GM12872 (cell line): Measurements from ENCODE around the gene PINLYP.

Experiments used
- CTCF ChIP-seq: IDR thresholded peaks from 3 replicates; pipeline ENCODE4 v1.5.1; 2011; ENCODE audit warnings: low read depth, mild to moderate bottlenecking, low read length, moderate library complexity; ENCODE audit not compliant: insufficient read depth

Gene PINLYP

DNA sequence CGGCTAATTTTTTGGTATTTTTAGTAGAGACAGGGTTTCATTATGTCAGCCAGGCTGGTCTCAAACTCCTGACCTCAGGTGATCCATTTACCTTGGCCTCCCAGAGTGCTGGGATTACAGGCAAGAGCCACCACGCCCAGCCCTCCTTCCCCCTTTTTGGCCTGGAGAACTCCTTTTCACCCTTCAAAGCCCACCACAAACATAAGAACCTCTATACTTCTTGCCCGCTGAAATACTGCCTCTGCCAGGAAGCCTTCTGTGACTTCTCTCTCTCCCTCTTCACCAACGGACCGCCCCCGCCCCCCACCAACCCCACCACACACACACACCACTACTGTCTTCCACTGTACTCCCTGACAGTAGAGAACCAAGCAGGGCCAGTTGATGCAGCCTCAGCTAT, 41.4 kb downstream of the PINLYP start:
- TF ChIP-seq CTCF, result no peak

DNA sequence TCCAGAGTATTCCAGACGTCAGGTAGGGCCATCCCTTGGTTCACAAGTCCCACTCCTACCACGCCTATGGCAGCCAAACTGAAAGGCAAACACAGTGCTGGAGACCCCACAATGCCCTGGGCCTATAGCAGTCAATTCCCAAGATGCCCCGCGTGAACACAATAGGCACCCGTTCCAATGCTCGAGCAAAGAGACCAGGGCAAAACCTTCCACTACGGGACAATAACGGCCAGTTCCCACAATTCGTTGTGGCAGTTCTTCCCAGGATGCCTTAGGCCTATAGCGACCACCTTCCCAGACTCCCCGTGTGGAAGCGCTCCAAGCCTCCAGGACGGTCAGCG, 43.3 kb downstream of the PINLYP start:
- no peak for TF ChIP-seq CTCF

DNA sequence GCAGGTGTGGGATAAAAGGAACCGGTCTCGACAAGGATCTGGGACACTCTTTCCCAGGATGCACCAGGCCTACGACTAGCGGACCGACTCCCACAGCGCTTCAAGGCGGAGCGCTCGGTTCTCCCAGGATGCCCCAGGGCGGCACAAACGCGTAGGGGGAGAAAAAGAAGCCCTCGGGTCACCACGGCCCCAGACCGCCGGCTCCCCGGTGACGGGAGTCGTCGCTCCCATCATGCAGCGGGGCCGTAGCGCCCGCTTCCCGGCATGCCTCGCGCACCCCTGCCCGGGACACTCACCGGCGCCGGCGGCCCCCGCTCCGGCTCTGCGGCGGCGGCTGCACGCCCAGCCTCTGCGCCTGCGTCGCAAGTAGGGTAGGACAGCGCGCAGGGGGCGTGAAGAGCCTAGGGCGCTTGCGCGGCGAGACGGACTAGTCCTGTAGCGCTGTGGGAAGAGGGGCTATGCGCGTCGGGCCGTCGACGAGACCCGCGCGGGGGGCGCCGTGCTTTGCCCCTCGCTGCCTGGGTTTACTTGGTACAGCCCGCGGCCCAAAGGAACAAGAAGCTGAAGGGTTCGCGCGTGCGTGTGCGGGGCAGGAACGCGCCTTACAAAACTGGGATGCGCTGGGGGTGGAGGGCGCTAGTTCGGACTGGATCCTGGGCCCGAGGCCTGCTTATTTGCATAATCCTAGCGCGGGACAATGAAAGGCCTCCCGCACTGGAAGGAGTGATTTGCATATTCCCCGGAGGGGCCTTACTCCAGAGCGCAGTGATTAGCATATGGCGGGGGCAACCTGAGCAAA, 43.9 kb downstream of the PINLYP start, which contains the start of gene ZNF428:
Gene ZNF428 (minus strand): TSS at position 368 of the 799 bp plus-strand sequence. CDS start 5,325 bp downstream, outside the sequence.
- no peak for TF ChIP-seq CTCF

GRCh38 chr19:43620061-43621001, 44.7 kb downstream of the PINLYP start:
- no peak for TF ChIP-seq CTCF

- no peak for TF ChIP-seq CTCF
These were observed 46.5 kb downstream of the PINLYP start for GRCh38 chr19:43622070-43622469.

- no peak for TF ChIP-seq CTCF
These were observed 47.4 kb downstream of the PINLYP start for GRCh38 chr19:43622956-43623355.
